ENCODE measurements around the gene TSPO2.
A peak's percentile ranks its signal among the peaks of the same experiment; 100 is the strongest.

Gene TSPO2

DNA sequence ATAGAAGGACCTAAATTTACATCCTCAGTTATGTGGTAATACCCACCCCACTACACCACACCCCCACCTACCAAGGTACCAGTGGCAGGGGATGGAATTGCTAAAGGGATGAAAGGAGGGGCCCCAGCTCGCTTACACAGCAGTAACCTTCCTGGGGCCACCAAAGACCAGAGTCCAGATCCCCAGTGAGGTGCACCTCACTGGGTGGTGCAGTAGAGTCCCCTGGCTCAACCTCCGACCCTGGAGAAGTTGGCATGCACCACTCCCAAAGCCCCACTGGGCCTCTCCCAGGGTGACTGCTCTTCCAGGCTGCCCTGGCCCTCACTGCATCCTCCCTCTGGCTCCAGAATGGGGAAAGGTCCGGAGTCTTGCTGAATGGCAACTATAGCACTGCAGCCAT, 4.1 kb upstream of the TSPO2 start:
- no peaks in the 10 kb centered on the region for H3K9me3 ChIP-seq (ENCODE audit: control insufficient read depth, low read length)
- no peak for DNase-seq
- H3K27me3 ChIP-seq (replicated peaks; ENCODE audit: control insufficient read depth, insufficient read depth, low read length, poor library complexity, severe bottlenecking), result no peaks in the 10 kb centered on the region
- no peaks in the 10 kb centered on the region for H3K36me3 ChIP-seq (ENCODE audit: control insufficient read depth, insufficient read depth, low read length)
- no peaks in the 10 kb centered on the region for H3K4me1 ChIP-seq (ENCODE audit: control insufficient read depth, insufficient read depth, low read length, poor library complexity, severe bottlenecking)
- no peak overlapping the region for H3K4me3 ChIP-seq (ENCODE audit: insufficient read depth, low read depth, low read length, poor library complexity, severe bottlenecking)
- H3K27ac ChIP-seq (ENCODE audit: insufficient read depth, low read length, poor library complexity, severe bottlenecking), result no peak overlapping the region

DNA sequence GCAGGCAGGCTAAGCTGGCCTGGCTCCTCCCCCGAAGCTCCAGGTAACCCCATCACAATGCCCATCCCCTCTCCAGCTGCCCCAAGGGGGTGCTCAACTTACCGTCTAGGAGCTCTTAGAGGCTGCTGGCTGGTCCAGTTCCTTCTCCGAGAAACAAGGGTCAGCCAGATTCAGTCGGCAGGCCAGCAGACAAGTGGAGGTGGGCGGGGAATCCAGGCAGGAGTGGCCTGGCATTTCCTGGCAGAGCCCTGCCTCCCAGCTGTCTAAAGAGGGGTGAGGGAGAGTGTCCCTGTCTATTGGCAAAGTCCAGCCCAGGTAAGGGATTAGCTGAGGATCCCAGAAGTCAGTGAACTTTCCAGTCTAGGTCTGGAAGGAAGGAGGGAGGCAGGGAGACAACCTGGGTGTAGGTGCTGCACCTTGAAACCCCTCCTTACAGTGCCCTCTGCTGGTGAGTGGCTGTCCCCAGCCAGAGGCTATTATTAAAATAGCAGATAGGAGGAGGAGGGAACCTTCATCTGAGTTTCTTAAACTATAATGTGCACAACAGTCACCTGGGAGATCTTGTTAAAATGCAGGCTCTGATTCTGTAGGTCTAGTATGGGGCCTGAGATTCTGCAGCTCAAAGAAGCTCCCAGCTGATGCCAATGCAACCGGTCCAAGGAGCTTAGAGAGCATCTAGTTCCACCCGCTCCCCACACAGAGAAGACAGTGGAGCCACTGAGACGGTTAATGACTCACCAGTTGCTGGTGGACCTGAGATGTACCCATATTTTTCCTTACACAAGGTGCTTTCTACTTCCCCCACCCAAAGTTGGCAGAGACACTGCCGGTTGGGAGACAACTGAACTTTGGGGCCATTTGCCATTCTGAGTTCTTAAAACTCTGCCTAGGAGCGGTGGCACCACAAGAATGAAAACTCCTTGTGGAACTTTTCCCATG, 2.9 kb upstream of the TSPO2 start, which contains the start of gene UNC5CL:
Gene UNC5CL (minus strand): TSS at position 162 of the 939 bp plus-strand sequence. CDS start 4,147 bp downstream, outside the sequence.
- Histone ChIP-seq H3K27ac (ENCODE audit: insufficient read depth, low read length, poor library complexity, severe bottlenecking) (no peak within 1 kb of the TSS), H3K27me3 (replicated peaks; ENCODE audit: control insufficient read depth, insufficient read depth, low read length, poor library complexity, severe bottlenecking) (no peaks in the 10 kb centered on the region), H3K36me3 (ENCODE audit: control insufficient read depth, insufficient read depth, low read length) (no peaks in the 10 kb centered on the region), H3K9me3 (ENCODE audit: control insufficient read depth, low read length) (no peaks in the 10 kb centered on the region), H3K4me3 (ENCODE audit: insufficient read depth, low read depth, low read length, poor library complexity, severe bottlenecking) (no peak within 1 kb of the TSS), H3K4me1 (ENCODE audit: control insufficient read depth, insufficient read depth, low read length, poor library complexity, severe bottlenecking) (no peaks in the 10 kb centered on the region)
- peak in 2 of 3 donors; percentile 9 to 36 for DNase-seq

DNA sequence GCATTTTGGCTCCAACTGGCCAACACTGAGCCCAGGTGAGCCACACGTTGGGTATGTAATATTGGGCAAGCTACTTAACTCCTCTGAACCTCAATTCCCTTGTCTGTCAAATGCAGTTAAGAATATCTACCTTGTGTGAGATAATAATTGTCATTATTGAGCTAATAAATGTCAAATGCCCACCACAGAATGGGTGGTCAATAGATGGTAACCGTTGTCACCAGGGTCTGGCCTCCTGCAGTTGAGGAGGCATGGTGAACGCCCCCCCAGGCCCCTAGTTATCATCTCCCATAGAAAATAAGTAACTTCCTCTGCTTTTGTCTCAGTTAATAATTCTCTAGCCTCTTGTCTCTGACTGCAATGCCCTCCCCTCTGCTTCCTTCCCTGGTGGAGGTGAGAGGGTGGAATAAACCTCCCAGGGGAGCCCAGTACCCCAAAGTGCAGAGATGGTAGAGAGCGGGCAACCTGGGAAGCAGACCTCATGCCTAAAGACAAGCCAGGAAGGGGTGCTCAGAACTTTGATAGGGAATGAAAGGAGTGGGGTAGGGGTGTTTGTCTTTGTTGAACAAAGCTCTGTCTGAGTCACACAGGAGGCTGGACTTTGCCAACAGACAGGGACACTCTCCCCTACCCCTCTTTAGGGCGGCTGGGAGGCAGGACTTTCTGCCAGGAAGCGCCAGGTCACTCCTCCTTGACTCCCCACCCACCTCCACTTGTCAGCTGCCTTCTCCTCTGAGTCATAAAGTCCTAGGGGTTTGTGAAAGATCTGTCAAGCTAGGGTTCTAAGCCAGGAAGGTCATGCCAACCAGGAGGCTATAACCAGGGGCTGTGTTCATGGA, 1.9 kb upstream of the TSPO2 start:
- no peaks in the 10 kb centered on the region for H3K36me3 ChIP-seq (ENCODE audit: control insufficient read depth, insufficient read depth, low read length)
- no peak for DNase-seq
- no peaks in the 10 kb centered on the region for H3K27me3 ChIP-seq (replicated peaks; ENCODE audit: control insufficient read depth, insufficient read depth, low read length, poor library complexity, severe bottlenecking)
- no peaks in the 10 kb centered on the region for H3K4me1 ChIP-seq (ENCODE audit: control insufficient read depth, insufficient read depth, low read length, poor library complexity, severe bottlenecking)
- H3K4me3 ChIP-seq (ENCODE audit: insufficient read depth, low read depth, low read length, poor library complexity, severe bottlenecking), result no peak overlapping the region
- no peaks in the 10 kb centered on the region for H3K9me3 ChIP-seq (ENCODE audit: control insufficient read depth, low read length)
- no peak overlapping the region for H3K27ac ChIP-seq (ENCODE audit: insufficient read depth, low read length, poor library complexity, severe bottlenecking)

DNA sequence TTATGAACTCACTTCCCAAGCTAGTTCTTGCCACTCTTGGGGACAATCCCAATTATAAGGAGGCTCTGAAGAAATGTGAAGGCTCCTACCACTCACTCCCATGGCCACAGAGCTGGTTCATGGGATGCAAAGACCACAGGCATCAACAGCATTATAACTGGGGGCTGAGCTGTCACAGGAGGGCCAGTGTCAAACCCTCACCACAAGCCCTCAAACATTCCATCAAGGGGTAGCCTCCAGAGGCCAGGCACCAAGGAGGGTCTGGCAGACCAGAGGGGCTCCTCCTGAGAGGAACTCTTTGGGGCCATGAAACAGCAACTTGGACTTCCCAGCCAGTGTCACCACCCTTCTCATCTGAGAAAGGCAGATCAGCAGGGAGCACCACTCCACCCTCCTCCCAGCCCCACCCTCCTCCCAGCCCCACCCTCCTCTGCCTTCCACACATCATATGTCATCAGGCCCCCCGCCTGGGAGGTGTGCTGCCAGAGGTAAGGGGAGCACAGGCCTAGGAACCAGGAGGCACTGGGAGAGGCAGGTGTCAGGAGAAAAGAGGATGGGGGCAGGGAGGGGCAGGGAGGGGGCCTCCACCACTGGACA, 1.2 kb upstream of the TSPO2 start:
- Histone ChIP-seq H3K4me3 (ENCODE audit: insufficient read depth, low read depth, low read length, poor library complexity, severe bottlenecking) (no peak overlapping the region), H3K27ac (ENCODE audit: insufficient read depth, low read length, poor library complexity, severe bottlenecking) (no peak overlapping the region), H3K4me1 (ENCODE audit: control insufficient read depth, insufficient read depth, low read length, poor library complexity, severe bottlenecking) (no peaks in the 10 kb centered on the region), H3K27me3 (replicated peaks; ENCODE audit: control insufficient read depth, insufficient read depth, low read length, poor library complexity, severe bottlenecking) (no peaks in the 10 kb centered on the region), H3K36me3 (ENCODE audit: control insufficient read depth, insufficient read depth, low read length) (no peaks in the 10 kb centered on the region), H3K9me3 (ENCODE audit: control insufficient read depth, low read length) (no peaks in the 10 kb centered on the region)
- no peak for DNase-seq

DNA sequence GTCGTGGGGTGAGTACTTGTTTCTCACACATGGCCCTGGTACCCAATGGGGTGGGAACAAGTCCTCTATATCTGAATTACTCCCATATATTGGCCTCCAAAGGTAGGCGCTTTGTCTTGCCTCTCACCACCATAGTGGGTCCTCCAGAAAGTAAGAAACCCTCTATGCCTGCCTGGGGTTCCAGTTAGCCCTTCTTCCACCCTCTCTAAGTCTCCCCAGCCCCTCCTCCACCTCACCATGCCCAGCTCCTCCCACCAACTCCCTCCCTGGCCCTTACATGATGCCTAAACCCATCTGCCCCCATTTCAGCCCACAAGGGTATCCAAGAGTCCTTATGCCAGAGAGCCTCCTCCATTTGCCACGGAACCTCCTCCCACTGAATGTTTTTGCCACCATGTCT, 884 bp downstream of the TSPO2 start:
- Histone ChIP-seq H3K4me3 (ENCODE audit: insufficient read depth, low read depth, low read length, poor library complexity, severe bottlenecking) (no peak overlapping the region), H3K4me1 (ENCODE audit: control insufficient read depth, insufficient read depth, low read length, poor library complexity, severe bottlenecking) (no peaks in the 10 kb centered on the region), H3K36me3 (ENCODE audit: control insufficient read depth, insufficient read depth, low read length) (no peaks in the 10 kb centered on the region), H3K27ac (ENCODE audit: insufficient read depth, low read length, poor library complexity, severe bottlenecking) (no peak overlapping the region), H3K9me3 (ENCODE audit: control insufficient read depth, low read length) (no peaks in the 10 kb centered on the region), H3K27me3 (replicated peaks; ENCODE audit: control insufficient read depth, insufficient read depth, low read length, poor library complexity, severe bottlenecking) (no peaks in the 10 kb centered on the region)
- no peak for DNase-seq

DNA sequence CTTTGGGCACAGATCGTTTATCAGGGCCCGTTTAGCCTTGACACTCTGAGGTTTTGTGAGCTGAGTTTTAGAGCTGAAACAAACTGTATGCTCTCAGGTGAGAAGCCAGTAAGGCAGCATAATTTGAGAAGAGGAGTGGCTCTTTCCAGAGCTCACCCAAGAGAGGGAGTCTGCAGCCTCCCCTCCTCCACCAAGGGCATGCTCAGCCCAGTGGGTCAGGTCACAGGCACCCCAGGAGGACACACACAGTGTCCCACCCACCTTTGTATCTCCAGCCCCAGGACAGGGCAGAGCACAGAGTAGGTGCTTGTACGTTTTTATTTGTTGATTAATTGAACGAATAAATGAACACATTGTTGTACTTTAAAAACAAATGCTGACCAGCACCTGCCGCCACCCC, 3.4 kb downstream of the TSPO2 start:
- H3K4me1 ChIP-seq (ENCODE audit: control insufficient read depth, insufficient read depth, low read length, poor library complexity, severe bottlenecking), result no peaks in the 10 kb centered on the region
- no peaks in the 10 kb centered on the region for H3K9me3 ChIP-seq (ENCODE audit: control insufficient read depth, low read length)
- no peaks in the 10 kb centered on the region for H3K36me3 ChIP-seq (ENCODE audit: control insufficient read depth, insufficient read depth, low read length)
- no peak for DNase-seq
- H3K4me3 ChIP-seq (ENCODE audit: insufficient read depth, low read depth, low read length, poor library complexity, severe bottlenecking), result no peak overlapping the region
- no peaks in the 10 kb centered on the region for H3K27me3 ChIP-seq (replicated peaks; ENCODE audit: control insufficient read depth, insufficient read depth, low read length, poor library complexity, severe bottlenecking)
- no peak overlapping the region for H3K27ac ChIP-seq (ENCODE audit: insufficient read depth, low read length, poor library complexity, severe bottlenecking)

DNA sequence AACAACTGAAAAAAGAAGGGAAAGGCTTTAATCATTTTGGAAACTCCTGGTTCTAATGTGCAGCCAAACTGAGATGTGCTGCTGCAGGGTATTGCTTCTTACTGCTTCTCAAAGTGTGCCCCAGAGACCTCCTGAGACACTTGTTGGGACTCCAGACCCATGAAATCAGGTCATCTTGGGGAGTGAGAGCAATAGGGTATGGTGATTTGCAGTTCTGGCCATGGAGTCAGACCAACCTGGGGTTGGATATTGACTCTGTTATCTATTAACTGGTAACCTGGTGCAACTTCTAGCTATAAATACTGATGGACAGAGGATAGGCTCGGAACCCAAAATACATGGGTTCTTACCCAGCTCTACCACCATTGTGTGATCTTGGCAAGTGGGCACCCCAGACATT, 3.8 kb downstream of the TSPO2 start:
- Histone ChIP-seq H3K27ac (ENCODE audit: insufficient read depth, low read length, poor library complexity, severe bottlenecking) (no peak overlapping the region), H3K4me3 (ENCODE audit: insufficient read depth, low read depth, low read length, poor library complexity, severe bottlenecking) (no peak overlapping the region), H3K9me3 (ENCODE audit: control insufficient read depth, low read length) (no peaks in the 10 kb centered on the region), H3K27me3 (replicated peaks; ENCODE audit: control insufficient read depth, insufficient read depth, low read length, poor library complexity, severe bottlenecking) (no peaks in the 10 kb centered on the region), H3K4me1 (ENCODE audit: control insufficient read depth, insufficient read depth, low read length, poor library complexity, severe bottlenecking) (no peaks in the 10 kb centered on the region), H3K36me3 (ENCODE audit: control insufficient read depth, insufficient read depth, low read length) (no peaks in the 10 kb centered on the region)
- no peak for DNase-seq

DNA sequence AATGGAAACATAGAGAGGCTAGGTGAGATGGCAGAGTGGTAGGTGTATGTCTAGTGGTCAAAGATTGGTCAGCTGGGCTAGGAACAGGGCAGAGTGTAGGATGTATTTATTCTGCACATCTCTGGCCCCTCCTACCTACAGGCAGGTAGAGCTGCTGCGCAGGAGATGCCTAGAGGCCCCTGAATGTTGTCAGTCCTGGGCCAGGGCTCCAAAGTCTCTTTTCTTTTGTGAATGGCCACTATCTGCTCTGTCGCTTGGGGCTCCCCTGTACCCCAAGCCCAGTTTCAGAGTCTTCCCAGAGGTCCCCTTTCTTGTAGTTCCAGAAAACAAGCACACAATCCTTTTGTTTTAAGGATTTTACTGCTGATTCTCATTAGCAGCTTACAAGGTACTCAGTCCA, 5.0 kb downstream of the TSPO2 start:
- no peak for DNase-seq
- H3K4me1 ChIP-seq (ENCODE audit: control insufficient read depth, insufficient read depth, low read length, poor library complexity, severe bottlenecking), result peaks cover 3% of the 10 kb centered on the region

DNA sequence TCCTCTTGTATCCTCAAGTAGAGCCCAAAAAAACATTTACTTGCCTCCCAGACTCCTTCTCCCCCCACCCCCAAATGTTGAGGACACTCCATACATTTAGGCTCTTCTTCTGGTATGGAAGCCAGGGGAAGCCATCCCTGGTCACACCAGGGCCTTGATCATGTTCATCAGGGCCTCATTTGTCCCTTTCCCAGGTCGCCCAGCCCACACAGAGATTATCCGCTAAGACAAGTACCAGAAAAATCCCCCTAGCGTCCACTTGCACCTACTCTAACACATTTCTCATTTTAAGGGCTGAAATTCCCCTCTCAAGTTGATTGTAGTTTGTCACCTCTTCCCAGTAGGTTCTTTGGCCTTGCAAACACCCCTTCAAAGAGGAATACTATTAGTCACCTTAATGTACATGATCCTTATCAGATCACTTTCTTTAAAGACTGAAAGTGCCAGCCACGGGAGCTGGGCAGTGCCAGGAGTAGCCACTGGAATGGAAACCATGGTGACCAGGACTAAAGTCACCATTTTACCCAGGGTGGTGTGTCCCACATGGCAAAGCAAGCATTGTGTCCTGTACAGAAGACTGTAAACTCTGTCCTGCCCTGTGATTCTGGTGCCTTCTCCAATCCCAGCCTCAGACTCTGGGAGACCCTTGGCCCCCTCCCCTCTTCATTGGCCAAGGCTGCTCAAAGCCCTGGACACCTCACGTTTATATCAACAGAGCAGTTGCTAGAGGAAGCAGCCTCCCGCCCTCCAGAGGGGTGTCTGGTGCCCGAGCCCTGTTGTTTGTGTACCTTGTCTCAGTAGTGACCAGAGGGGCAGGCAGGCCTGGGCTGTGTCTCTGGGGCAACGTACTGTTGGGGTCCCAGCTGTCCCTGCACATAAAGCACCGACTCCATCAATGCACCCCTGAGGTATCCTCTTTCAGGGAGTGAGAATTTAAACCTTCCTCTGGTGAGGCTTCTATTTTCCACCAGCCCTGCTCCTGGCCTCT, 5.8 kb downstream of the TSPO2 start:
- Histone ChIP-seq H3K4me1 (ENCODE audit: control insufficient read depth, insufficient read depth, low read length, poor library complexity, severe bottlenecking) (peaks cover 7% of the 10 kb centered on the region), H3K36me3 (ENCODE audit: control insufficient read depth, insufficient read depth, low read length) (no peaks in the 10 kb centered on the region), H3K9me3 (ENCODE audit: control insufficient read depth, low read length) (no peaks in the 10 kb centered on the region), H3K27ac (ENCODE audit: insufficient read depth, low read length, poor library complexity, severe bottlenecking) (no peak overlapping the region), H3K27me3 (replicated peaks; ENCODE audit: control insufficient read depth, insufficient read depth, low read length, poor library complexity, severe bottlenecking) (no peaks in the 10 kb centered on the region), H3K4me3 (ENCODE audit: insufficient read depth, low read depth, low read length, poor library complexity, severe bottlenecking) (no peak overlapping the region)
- no peak for DNase-seq

More for the DNA sequence above, 5.0 kb downstream of the TSPO2 start:
- H3K27me3 ChIP-seq (replicated peaks; ENCODE audit: control insufficient read depth, insufficient read depth, low read length, poor library complexity, severe bottlenecking), result no peaks in the 10 kb centered on the region
- no peak overlapping the region for H3K27ac ChIP-seq (ENCODE audit: insufficient read depth, low read length, poor library complexity, severe bottlenecking)
- no peaks in the 10 kb centered on the region for H3K36me3 ChIP-seq (ENCODE audit: control insufficient read depth, insufficient read depth, low read length)
- no peaks in the 10 kb centered on the region for H3K9me3 ChIP-seq (ENCODE audit: control insufficient read depth, low read length)
- no peak overlapping the region for H3K4me3 ChIP-seq (ENCODE audit: insufficient read depth, low read depth, low read length, poor library complexity, severe bottlenecking)
